H9 (cell line): ENCODE data around the gene GNG11. TPM values are rescaled to one million over a fixed set of nuclear protein-coding genes. Genes with fewer than 3 reads are reported as not detected.

ENCODE experiments used
- DNase-seq: peaks from one replicate; pipeline ENCODE4 v3.0.0-alpha.2; 2017
- H2AFZ ChIP-seq: one replicate; pipeline ENCODE4 v1.6.1; 2013; ENCODE audit warnings: mild to moderate bottlenecking, low read length, control low read depth, moderate library complexity
- H2AK5ac ChIP-seq: 2 replicates; pipeline ENCODE4 v1.6.1; 2013; ENCODE audit warnings: low read length, control low read depth, mixed read lengths; ENCODE audit not compliant: insufficient read length
- H2BK120ac ChIP-seq: one replicate; pipeline ENCODE4 v1.6.1; 2013; ENCODE audit warnings: low read depth, mild to moderate bottlenecking, low read length, control low read depth, inconsistent platforms; ENCODE audit not compliant: poor library complexity, severe bottlenecking
- H2BK12ac ChIP-seq: 2 replicates; pipeline ENCODE4 v1.6.1; 2013; ENCODE audit warnings: low read length, control low read depth, mixed read lengths, low read depth; ENCODE audit not compliant: insufficient read length
- H2BK15ac ChIP-seq: 2 replicates; pipeline ENCODE4 v1.6.1; 2013; ENCODE audit warnings: low read depth, low read length, control low read depth
- H2BK20ac ChIP-seq: one replicate; pipeline ENCODE4 v1.6.1; 2013; ENCODE audit warnings: low read depth, mild to moderate bottlenecking, low read length, control low read depth, inconsistent platforms; ENCODE audit not compliant: poor library complexity, severe bottlenecking
- H2BK5ac ChIP-seq: 2 replicates; pipeline ENCODE4 v1.6.1; 2013; ENCODE audit warnings: low read length, control low read depth, mixed read lengths; ENCODE audit not compliant: insufficient read length
- H3K14ac ChIP-seq: 2 replicates; pipeline ENCODE4 v1.6.1; 2013; ENCODE audit warnings: low read length, control low read depth; ENCODE audit not compliant: insufficient read depth
- H3K18ac ChIP-seq: 2 replicates; pipeline ENCODE4 v1.6.1; 2013; ENCODE audit warnings: low read depth, mild to moderate bottlenecking, mixed read lengths, low read length, control low read depth; ENCODE audit not compliant: insufficient read length
- H3K23ac ChIP-seq: 2 replicates; pipeline ENCODE4 v1.6.1; 2013; ENCODE audit warnings: low read length, control low read depth, mixed read lengths, low read depth; ENCODE audit not compliant: insufficient read length
- H3K23me2 ChIP-seq: 2 replicates; pipeline ENCODE4 v1.6.1; 2013; ENCODE audit warnings: low read depth, mild to moderate bottlenecking, mixed read lengths, low read length, control low read depth; ENCODE audit not compliant: insufficient read length, poor library complexity, severe bottlenecking
- H3K27ac ChIP-seq: 2 replicates; pipeline ENCODE4 v1.5.1; 2013; ENCODE audit warnings: low read length, control low read depth, mixed read lengths, low read depth; ENCODE audit not compliant: insufficient read length
- H3K27me3 ChIP-seq: 2 replicates; pipeline ENCODE4 v1.6.1; 2013; ENCODE audit warnings: low read length, control low read depth, inconsistent platforms; ENCODE audit not compliant: insufficient read depth
- H3K4ac ChIP-seq: 2 replicates; pipeline ENCODE4 v1.6.1; 2013; ENCODE audit warnings: low read depth, mild to moderate bottlenecking, control low read depth, inconsistent platforms, low read length, moderate library complexity
- H3K4me1 ChIP-seq: 2 replicates; pipeline ENCODE4 v1.6.1; 2013; ENCODE audit warnings: low read length, control low read depth, inconsistent platforms; ENCODE audit not compliant: insufficient read depth
- H3K4me2 ChIP-seq: 2 replicates; pipeline ENCODE4 v1.6.1; 2013; ENCODE audit warnings: low read length, control low read depth, mixed read lengths; ENCODE audit not compliant: insufficient read length, insufficient read depth
- H3K56ac ChIP-seq: 2 replicates; pipeline ENCODE4 v1.6.1; 2013; ENCODE audit warnings: low read depth, mild to moderate bottlenecking, mixed read lengths, low read length, control low read depth; ENCODE audit not compliant: insufficient read length
- H3K79me1 ChIP-seq: 2 replicates; pipeline ENCODE4 v1.6.1; 2013; ENCODE audit warnings: low read depth, mild to moderate bottlenecking, moderate library complexity, low read length, control low read depth, inconsistent platforms; ENCODE audit not compliant: insufficient read depth, poor library complexity, severe bottlenecking
- H3K79me2 ChIP-seq: 2 replicates; pipeline ENCODE4 v1.6.1; 2013; ENCODE audit warnings: low read length, control low read depth, inconsistent platforms; ENCODE audit not compliant: insufficient read depth
- H3K9ac ChIP-seq: 2 replicates; pipeline ENCODE4 v1.6.1; 2013; ENCODE audit warnings: low read length, control low read depth, mixed read lengths; ENCODE audit not compliant: insufficient read length; ENCODE audit errors: extremely low read depth
- H3K9me3 ChIP-seq: one replicate; pipeline ENCODE4 v1.6.1; 2013; ENCODE audit warnings: low read depth, low read length, inconsistent platforms; ENCODE audit not compliant: control insufficient read depth
- H3T11ph ChIP-seq: one replicate; pipeline ENCODE4 v1.6.1; 2013; ENCODE audit warnings: mild to moderate bottlenecking, low read length, control low read depth, inconsistent platforms
- H4K20me1 ChIP-seq: one replicate; pipeline ENCODE4 v1.6.1; 2013; ENCODE audit not compliant: control insufficient read depth, insufficient read length, insufficient read depth
- H4K5ac ChIP-seq: 2 replicates; pipeline ENCODE4 v1.6.1; 2013; ENCODE audit warnings: low read depth, mild to moderate bottlenecking, mixed read lengths, low read length, control low read depth; ENCODE audit not compliant: insufficient read length
- H4K8ac ChIP-seq: replicated peaks from 2 replicates; pipeline ENCODE4 v1.6.1; 2013; ENCODE audit warnings: low read length, control low read depth, mixed read lengths, low read depth; ENCODE audit not compliant: insufficient read length
- H4K91ac ChIP-seq: 2 replicates; pipeline ENCODE4 v1.6.1; 2013; ENCODE audit warnings: low read depth, mild to moderate bottlenecking, moderate library complexity, mixed read lengths, low read length, control low read depth; ENCODE audit not compliant: insufficient read length
- H3K27ac Mint-ChIP-seq, 3 experiments: 2 replicates in 2 of 3; 3 replicates in 1 of 3; pipeline ENCODE4 v1.8.0; 2020 to 2021; ENCODE audit warnings: mixed read lengths in 3 of 3, mild to moderate bottlenecking in 1 of 3, moderate library complexity in 1 of 3
- H3K27me3 Mint-ChIP-seq: 2 replicates; pipeline ENCODE4 v1.8.0; 2021; ENCODE audit warnings: low read depth, mild to moderate bottlenecking, moderate library complexity, mixed read lengths
- H3K36me3 Mint-ChIP-seq, 3 experiments: 2 replicates in 2 of 3; 3 replicates in 1 of 3; pipeline ENCODE4 v1.8.0; 2020 to 2021; ENCODE audit warnings: low read depth in 3 of 3, mixed read lengths in 3 of 3; ENCODE audit not compliant: insufficient read depth in 1 of 3
- H3K4me1 Mint-ChIP-seq, 2 experiments: 2 replicates each; pipeline ENCODE4 v1.8.0; 2020; ENCODE audit warnings: mixed read lengths in 2 of 2
- H3K4me3 Mint-ChIP-seq, 2 experiments: 2 replicates in 1 of 2; 3 replicates in 1 of 2; pipeline ENCODE4 v1.8.0; 2020 to 2021; ENCODE audit warnings: mild to moderate bottlenecking in 2 of 2, mixed read lengths in 2 of 2, moderate library complexity in 1 of 2
- H3K9me3 Mint-ChIP-seq, 2 experiments: 2 replicates in 1 of 2; 3 replicates in 1 of 2; pipeline ENCODE4 v1.8.0; 2020; ENCODE audit warnings: mild to moderate bottlenecking in 2 of 2, mixed read lengths in 2 of 2, moderate library complexity in 1 of 2
- WGBS: extraction: QIAGEN DNeasy Blood & Tissue Kit; methylation state at CpG from one replicate; pipeline ENCODE4 v1.1.7; 2013; ENCODE audit warnings: missing lambda C conversion rate, low lambda C conversion rate, mixed read lengths; ENCODE audit not compliant: insufficient read length; ENCODE audit errors: extremely low coverage; 5-methylcytosine and 5-hydroxymethylcytosine counted together
- total RNA-seq: library from RNA; stranded (reverse); gene quantifications from 2 replicates; pipeline ENCODE4 v1.2.1, GENCODE V29; 2021
- TF ChIP-seq, protein P1 (sequence below): fragments of 200-600 bp; sonication (generic); conservative IDR thresholded peaks from 3 replicates; pipeline ENCODE4 v1.8.0; 2021; ENCODE audit warnings: antibody characterized with exemption, mild to moderate bottlenecking

Gene GNG11
- total RNA-seq, 1 experiment from 2014 or later, result 0.68 TPM

DNA sequence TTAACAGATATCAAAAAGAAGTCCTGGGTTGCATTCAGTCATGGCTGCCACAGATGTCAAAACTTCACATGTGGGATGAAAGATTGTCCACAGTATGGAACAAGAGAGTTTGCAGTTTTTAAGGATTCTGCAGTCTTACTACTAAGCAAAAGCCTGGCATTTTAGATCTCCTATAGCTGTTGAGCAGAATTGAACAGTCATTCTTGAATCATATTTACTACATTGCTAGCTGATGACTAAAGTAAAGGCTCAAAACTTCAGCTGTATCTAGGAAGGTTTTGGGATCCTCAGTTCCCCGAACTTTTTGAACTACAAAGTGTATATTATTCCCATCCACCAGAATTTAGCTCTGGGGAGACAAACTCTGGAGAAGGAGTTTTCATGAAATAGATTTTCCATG lies 51.6 kb downstream of the GNG11 start:
- Histone ChIP-seq H3K27ac (no peak overlapping the region), H2BK20ac (no peak overlapping the region), H2BK5ac (no peak overlapping the region), H3K14ac (no peak overlapping the region), H4K91ac (no peak overlapping the region), H2BK120ac (no peak overlapping the region), H3K4me1 (peaks cover 2% of the 10 kb centered on the region; the same call in 1 of the 2 replicates), H3K4ac (no peak overlapping the region), H2AK5ac (no peak overlapping the region), H4K5ac (no peak overlapping the region), H3K23ac (no peak overlapping the region), H3T11ph (no peak overlapping the region), H3K9ac (no peak overlapping the region), H4K8ac (no peak overlapping the region), H4K20me1 (no peaks in the 10 kb centered on the region), H3K79me2 (no peaks in the 10 kb centered on the region), H3K27me3 (no peaks in the 10 kb centered on the region), H2AFZ (no peak overlapping the region), H2BK15ac (no peak overlapping the region), H3K4me2 (no peak overlapping the region), H3K18ac (no peak overlapping the region), H3K79me1 (no peaks in the 10 kb centered on the region), H3K56ac (no peak overlapping the region), H2BK12ac (no peak overlapping the region), H3K23me2 (no peaks in the 10 kb centered on the region), H3K9me3 (no peaks in the 10 kb centered on the region)
- TF ChIP-seq, protein P1, sequence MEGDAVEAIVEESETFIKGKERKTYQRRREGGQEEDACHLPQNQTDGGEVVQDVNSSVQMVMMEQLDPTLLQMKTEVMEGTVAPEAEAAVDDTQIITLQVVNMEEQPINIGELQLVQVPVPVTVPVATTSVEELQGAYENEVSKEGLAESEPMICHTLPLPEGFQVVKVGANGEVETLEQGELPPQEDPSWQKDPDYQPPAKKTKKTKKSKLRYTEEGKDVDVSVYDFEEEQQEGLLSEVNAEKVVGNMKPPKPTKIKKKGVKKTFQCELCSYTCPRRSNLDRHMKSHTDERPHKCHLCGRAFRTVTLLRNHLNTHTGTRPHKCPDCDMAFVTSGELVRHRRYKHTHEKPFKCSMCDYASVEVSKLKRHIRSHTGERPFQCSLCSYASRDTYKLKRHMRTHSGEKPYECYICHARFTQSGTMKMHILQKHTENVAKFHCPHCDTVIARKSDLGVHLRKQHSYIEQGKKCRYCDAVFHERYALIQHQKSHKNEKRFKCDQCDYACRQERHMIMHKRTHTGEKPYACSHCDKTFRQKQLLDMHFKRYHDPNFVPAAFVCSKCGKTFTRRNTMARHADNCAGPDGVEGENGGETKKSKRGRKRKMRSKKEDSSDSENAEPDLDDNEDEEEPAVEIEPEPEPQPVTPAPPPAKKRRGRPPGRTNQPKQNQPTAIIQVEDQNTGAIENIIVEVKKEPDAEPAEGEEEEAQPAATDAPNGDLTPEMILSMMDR, result no peak
- H3K27ac Mint-ChIP-seq, result no peak overlapping the region
- H3K27me3 Mint-ChIP-seq, result no peaks in the 10 kb centered on the region
- H3K4me1 Mint-ChIP-seq, result peaks cover 18 to 19% of the 10 kb centered on the region in 2 experiments
- H3K36me3 Mint-ChIP-seq, result no peaks in the 10 kb centered on the region
- no peak for DNase-seq
- no peak overlapping the region for H3K4me3 Mint-ChIP-seq
- no CpG with 5 or more reads among the region's 1 CpG for WGBS
- H3K9me3 Mint-ChIP-seq, result no peaks in the 10 kb centered on the region
